Lower leg skin (tissue), 4 donors: Measurements from ENCODE around the gene FBXL19. TPM values are rescaled to one million over a fixed set of nuclear protein-coding genes. Genes with fewer than 3 reads are reported as not detected.
A peak's percentile ranks its signal among the peaks of the same experiment; 100 is the strongest.
"Not testable (repeated sequence)": the region's sequence is repeated elsewhere in the genome, so short reads cannot be mapped to it uniquely, and the experiment has no call there.

Experiments
- DNase-seq, 2 donors: peaks; one replicate each; pipeline ENCODE4 v3.0.0-alpha.2; 2019; ENCODE audit warnings: low spot score in 2 of 2
- H3K4me3 ChIP-seq: fragments of 200-600 bp; sonication (generic); 2 replicates; pipeline ENCODE4 v1.5.1; 2017; ENCODE audit warnings: mild to moderate bottlenecking, low read depth; ENCODE audit not compliant: poor library complexity, severe bottlenecking
- POLR2A ChIP-seq, 2 donors: fragments of 450-650 bp; IDR thresholded peaks; one replicate each; pipeline ENCODE4 v1.6.1; 2016 to 2017; ENCODE audit warnings: antibody characterized with exemption in 2 of 2, mild to moderate bottlenecking in 1 of 2, moderate library complexity in 1 of 2
- WGBS, 2 donors: methylation state at CpG; one replicate each; pipeline ENCODE4 v1.1.5; 2018; 5-methylcytosine and 5-hydroxymethylcytosine counted together
- intact Hi-C: fragments of 100-400 bp; cut with DNase I; formaldehyde crosslinking; loops from one replicate; pipeline ENCODE4 v1.15.0; 2023; ENCODE audit warnings: low total_unique reads
- total RNA-seq, 4 donors: library from RNA; depleted of rRNA; stranded (reverse); fragments of >200 nt; gene quantifications; one replicate each; pipeline ENCODE4 v1.1.0, GENCODE V29; 2016
- TF ChIP-seq, protein P1 (sequence below), 3 donors: fragments of 450-650 bp; IDR thresholded peaks; one replicate each; pipeline ENCODE4 v1.5.1; 2016; ENCODE audit warnings: antibody characterized with exemption in 3 of 3, mild to moderate bottlenecking in 3 of 3, moderate library complexity in 2 of 3

Gene FBXL19
- total RNA-seq, 4 donors from 2014 or later, result 17.7 to 25.1 (median 22.1) TPM

DNA sequence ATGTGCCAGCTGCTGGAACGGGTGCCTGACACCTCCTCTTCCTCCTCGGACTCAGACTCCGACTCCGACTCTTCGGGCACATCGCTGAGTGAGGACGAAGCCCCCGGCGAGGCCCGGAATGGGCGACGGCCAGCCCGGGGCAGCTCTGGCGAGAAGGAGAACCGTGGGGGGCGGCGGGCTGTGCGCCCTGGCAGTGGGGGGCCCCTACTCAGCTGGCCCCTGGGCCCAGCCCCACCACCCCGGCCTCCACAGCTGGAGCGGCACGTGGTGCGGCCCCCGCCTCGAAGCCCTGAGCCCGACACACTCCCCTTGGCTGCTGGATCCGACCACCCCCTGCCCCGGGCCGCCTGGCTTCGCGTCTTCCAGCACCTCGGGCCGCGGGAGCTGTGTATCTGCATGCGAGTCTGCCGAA lies 6.8 kb downstream of the FBXL19 start:
- DNase-seq, result no peak
- intact Hi-C loops, result no loop called here
- WGBS, 2 donors, result 91 to 93% methylated on average over 28 to 35 of the region's 35 CpGs
- no peak overlapping the region for H3K4me3 ChIP-seq
- TF ChIP-seq, protein P1, sequence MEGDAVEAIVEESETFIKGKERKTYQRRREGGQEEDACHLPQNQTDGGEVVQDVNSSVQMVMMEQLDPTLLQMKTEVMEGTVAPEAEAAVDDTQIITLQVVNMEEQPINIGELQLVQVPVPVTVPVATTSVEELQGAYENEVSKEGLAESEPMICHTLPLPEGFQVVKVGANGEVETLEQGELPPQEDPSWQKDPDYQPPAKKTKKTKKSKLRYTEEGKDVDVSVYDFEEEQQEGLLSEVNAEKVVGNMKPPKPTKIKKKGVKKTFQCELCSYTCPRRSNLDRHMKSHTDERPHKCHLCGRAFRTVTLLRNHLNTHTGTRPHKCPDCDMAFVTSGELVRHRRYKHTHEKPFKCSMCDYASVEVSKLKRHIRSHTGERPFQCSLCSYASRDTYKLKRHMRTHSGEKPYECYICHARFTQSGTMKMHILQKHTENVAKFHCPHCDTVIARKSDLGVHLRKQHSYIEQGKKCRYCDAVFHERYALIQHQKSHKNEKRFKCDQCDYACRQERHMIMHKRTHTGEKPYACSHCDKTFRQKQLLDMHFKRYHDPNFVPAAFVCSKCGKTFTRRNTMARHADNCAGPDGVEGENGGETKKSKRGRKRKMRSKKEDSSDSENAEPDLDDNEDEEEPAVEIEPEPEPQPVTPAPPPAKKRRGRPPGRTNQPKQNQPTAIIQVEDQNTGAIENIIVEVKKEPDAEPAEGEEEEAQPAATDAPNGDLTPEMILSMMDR (IDR thresholded peaks at IDR 0.05), result no peak
- TF ChIP-seq POLR2A (IDR thresholded peaks at IDR 0.05), result no peak

DNA sequence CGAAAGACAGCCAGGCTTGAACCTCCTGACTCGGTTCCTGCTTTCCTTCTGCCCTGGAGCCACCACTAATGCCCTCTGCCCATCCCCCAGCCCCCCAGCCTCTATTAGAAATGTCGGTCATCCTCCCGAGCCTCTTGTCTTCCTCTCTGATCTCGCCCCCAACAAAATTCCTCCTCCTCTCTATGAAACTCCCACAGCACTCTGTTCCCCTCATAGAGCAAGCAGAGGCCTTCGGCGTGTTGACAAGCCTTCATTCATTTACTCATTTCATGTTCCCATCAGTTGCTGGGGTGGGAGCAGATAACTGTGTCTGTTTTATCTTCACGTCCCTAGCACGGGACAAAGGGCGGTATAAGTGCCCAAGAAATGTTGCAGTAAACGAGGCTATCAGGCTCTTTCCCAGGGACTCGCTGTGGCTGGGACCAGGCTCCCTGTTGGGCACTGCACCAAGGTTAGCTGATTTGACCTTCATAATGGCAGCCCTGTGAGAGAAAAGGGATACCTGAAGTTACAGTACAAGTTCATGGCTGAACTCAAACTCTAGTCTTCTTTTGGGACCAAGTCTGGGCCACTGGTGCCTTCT lies 7.8 kb downstream of the FBXL19 start:
- intact Hi-C loops, result no loop called here
- DNase-seq, result no peak
- TF ChIP-seq, protein P1 (IDR thresholded peaks at IDR 0.05), result no peak
- no peak for TF ChIP-seq POLR2A (IDR thresholded peaks at IDR 0.05)
- WGBS, 2 donors, result 73 to 75% methylated on average over 12 of the region's 12 CpGs
- no peak overlapping the region for H3K4me3 ChIP-seq

DNA sequence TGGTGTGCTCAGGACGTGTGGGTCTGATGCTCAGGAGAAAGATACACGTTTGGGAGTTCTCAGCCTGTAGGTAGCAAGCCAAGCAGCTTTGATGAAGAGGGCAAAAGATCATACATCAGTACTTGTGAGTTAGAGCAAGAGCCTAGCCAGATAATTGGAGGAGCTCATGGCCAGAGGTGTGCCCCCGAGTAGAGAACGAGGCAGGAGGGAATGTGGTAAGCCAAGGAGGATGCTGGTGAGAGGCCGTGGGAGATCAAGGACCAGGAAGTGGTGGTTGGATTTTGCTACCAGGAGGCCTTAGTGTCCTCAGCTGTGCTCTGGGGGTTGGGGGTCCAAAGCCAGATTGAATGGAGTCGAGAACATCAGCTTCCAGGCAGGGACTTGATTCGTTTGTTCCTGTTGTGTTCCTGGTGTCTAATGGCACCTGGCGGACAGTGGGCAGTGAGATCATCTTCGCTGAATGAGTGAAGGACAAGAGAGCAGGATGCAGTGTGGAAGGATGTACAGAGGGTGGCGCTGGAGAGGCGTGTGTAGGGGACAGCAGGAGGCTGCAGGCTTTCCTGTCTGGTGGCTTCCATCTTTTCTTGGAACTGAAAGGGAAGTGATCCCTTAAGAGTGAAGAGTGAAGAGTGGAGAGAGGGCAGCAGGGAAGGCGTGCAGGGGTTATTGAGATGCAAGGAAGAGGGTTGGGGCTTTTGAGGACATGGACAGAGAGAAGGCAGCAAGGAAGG lies 11.6 kb downstream of the FBXL19 start:
- no peak overlapping the region for H3K4me3 ChIP-seq
- WGBS, 2 donors, result 63 to 67% methylated on average over 12 of the region's 12 CpGs
- TF ChIP-seq, protein P1 (IDR thresholded peaks at IDR 0.05), result peak in 1 of 3 donors; percentile 61
- TF ChIP-seq POLR2A (IDR thresholded peaks at IDR 0.05), result no peak
- intact Hi-C loops, result no loop called here
- peak in 1 of 2 donors; percentile 88 for DNase-seq

DNA sequence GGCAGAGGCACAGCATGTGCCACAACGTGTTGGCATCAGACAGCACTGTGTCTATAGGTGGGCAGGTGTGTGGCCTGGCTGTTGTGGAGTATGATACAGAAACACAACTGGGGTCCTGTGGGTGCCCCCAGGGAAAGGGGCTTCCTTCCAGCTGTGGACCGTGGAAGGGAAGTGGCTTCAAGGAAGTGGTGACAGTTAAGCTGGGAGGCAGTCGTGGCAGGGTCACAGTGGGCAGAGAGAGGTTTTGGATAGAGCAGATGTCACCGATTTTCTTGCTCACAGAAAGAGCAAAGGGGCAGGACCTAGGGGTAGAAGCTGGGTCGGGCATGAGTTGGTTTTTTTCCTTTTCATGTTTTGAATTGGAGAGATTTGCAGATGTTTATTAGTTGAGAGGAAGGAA lies 14.3 kb downstream of the FBXL19 start:
- 44 to 47% methylated on average over 5 of the region's 5 CpGs for WGBS, 2 donors
- no peak overlapping the region for H3K4me3 ChIP-seq
- no peak for TF ChIP-seq POLR2A (IDR thresholded peaks at IDR 0.05)
- TF ChIP-seq, protein P1 (IDR thresholded peaks at IDR 0.05), result no peak
- DNase-seq, result peak in 1 of 2 donors; percentile 82
- intact Hi-C loops, result no loop called here

DNA sequence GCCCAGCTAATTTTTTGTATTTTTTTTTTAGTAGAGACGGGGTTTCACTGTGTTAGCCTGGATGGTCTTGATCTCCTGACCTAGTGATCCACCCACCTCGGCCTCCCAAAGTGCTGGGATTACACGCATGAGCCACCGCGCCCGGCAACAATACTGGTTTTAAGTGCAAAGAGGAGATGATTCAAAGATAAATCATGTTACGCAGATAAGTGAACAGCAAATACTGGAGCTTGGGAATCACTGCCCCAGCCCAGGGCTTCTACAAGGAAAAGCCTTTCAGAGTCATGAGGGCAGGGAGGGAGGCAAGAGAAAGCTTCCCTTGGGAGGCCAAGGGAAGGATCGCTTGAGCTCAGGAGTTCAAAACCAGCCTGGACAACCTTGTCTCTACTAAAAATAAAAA lies 16.2 kb downstream of the FBXL19 start:
- DNase-seq, intact Hi-C loops, H3K4me3 ChIP-seq: not testable (repeated sequence)
- WGBS, 2 donors, result 91 to 92% methylated on average over 8 of the region's 8 CpGs

DNA sequence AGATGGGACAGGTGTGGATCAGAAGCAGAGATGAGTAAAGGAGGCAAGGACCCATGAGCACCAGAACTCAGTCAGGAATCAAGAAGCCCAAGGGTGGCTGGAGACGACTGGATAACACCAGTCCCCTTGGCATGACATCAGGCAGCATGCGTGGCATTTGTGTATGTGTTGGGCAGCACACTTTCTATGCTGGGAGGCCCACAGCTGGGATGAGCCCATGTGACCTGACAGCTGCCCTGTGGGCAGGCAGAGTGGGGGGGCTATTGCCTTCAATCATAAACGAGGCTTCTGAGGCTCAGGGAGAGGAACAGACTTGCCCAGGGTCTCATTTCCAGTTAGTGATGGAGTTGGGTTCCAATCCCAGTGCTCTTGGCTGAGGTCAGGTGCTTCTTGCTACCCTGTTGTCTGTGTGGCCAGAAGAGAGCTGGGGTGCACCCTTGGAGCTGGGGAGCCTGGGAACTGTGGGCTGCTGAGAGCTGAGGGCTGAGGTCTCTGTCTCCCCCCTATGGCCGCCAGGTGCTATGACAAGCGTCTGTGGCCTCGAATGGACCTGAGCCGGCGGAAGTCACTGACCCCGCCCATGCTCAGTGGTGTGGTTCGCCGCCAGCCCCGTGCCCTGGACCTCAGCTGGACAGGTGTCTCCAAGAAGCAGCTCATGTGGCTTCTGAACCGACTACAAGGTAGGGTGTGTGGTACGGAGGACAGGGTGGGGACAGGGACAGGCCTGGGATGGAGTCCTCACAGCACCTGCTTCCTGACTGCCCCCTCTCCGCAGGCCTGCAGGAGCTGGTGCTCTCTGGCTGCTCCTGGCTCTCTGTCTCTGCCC lies 18.4 kb downstream of the FBXL19 start:
- TF ChIP-seq, protein P1 (IDR thresholded peaks at IDR 0.05), result peak in 1 of 3 donors; percentile 50
- no peak for TF ChIP-seq POLR2A (IDR thresholded peaks at IDR 0.05)
- intact Hi-C loops, result no loop called here
- H3K4me3 ChIP-seq, result no peak overlapping the region
- DNase-seq, result peak in 1 of 2 donors; percentile 94
- 20 to 46% methylated on average over 5 to 14 of the region's 15 CpGs for WGBS, 2 donors
